SK-N-SH treated with all-trans-retinoic acid at 6 μM for 48 hours (cell line): Measurements from ENCODE around the gene PRL.

Source experiments
- ATAC-seq: fragments of 200-7000 bp; cut with Tn5 transposase; 3 replicates; pipeline ENCODE4 v1.9.1; 2020; ENCODE audit warnings: mild to moderate bottlenecking, moderate library complexity
- ARNTL ChIP-seq: fragments of 450-650 bp; formaldehyde crosslinking; IDR thresholded peaks from 2 replicates; pipeline ENCODE4 v1.5.0; 2020; ENCODE audit warnings: low read depth, mild to moderate bottlenecking, moderate library complexity, borderline replicate concordance
- BACH2 ChIP-seq: fragments of 250-450 bp; sonication (Bioruptor Pico); IDR thresholded peaks from 2 replicates; pipeline ENCODE4 v1.9.0; 2021; ENCODE audit warnings: mild to moderate bottlenecking, borderline replicate concordance
- ISL1 ChIP-seq: fragments of 250-450 bp; sonication (Bioruptor Pico); IDR thresholded peaks from 2 replicates; pipeline ENCODE4 v2.1.2; 2022; ENCODE audit warnings: mild to moderate bottlenecking, moderate library complexity
- PATZ1 ChIP-seq: fragments of 250-450 bp; sonication (Bioruptor Pico); IDR thresholded peaks from 2 replicates; pipeline ENCODE4 v1.8.0; 2020; ENCODE audit warnings: mild to moderate bottlenecking, moderate library complexity, borderline replicate concordance
- PPARA ChIP-seq: fragments of 250-450 bp; sonication (Bioruptor Pico); IDR thresholded peaks from 2 replicates; pipeline ENCODE4 v1.5.0; 2020; ENCODE audit warnings: mild to moderate bottlenecking, borderline replicate concordance
- SNAI2 ChIP-seq: fragments of 250-450 bp; sonication (Bioruptor Pico); IDR thresholded peaks from 2 replicates; pipeline ENCODE4 v1.5.0; 2020; ENCODE audit warnings: mild to moderate bottlenecking, moderate library complexity
- TCF4 ChIP-seq: fragments of 250-450 bp; sonication (Bioruptor Pico); IDR thresholded peaks from 2 replicates; pipeline ENCODE4 v1.8.0; 2021; ENCODE audit warnings: mild to moderate bottlenecking, moderate library complexity, borderline replicate concordance
- TOX ChIP-seq: fragments of 250-450 bp; sonication (Bioruptor Pico); IDR thresholded peaks from 2 replicates; pipeline ENCODE4 v1.8.0; 2021; ENCODE audit warnings: mild to moderate bottlenecking, moderate library complexity, borderline replicate concordance
- TSHZ2 ChIP-seq: fragments of 250-450 bp; sonication (Bioruptor Pico); IDR thresholded peaks from 2 replicates; pipeline ENCODE4 v1.5.0; 2020; ENCODE audit warnings: mild to moderate bottlenecking, moderate library complexity
- ZC3H10 ChIP-seq: fragments of 250-450 bp; sonication (Bioruptor Pico); IDR thresholded peaks from 2 replicates; pipeline ENCODE4 v1.5.1; 2021; ENCODE audit warnings: mild to moderate bottlenecking, moderate library complexity
- ZFP3 ChIP-seq: fragments of 250-450 bp; sonication (Bioruptor Pico); IDR thresholded peaks from 2 replicates; pipeline ENCODE4 v1.5.0; 2020; ENCODE audit warnings: mild to moderate bottlenecking, moderate library complexity
- ZFP30 ChIP-seq: fragments of 450-650 bp; formaldehyde crosslinking; IDR thresholded peaks from 2 replicates; pipeline ENCODE4 v1.5.0; 2022; ENCODE audit warnings: mild to moderate bottlenecking, moderate library complexity
- ZNF565 ChIP-seq: fragments of 450-650 bp; formaldehyde crosslinking; conservative IDR thresholded peaks from 2 replicates; pipeline ENCODE4 v1.5.0; 2020; ENCODE audit warnings: low read depth, mild to moderate bottlenecking, moderate library complexity
- ZNF70 ChIP-seq: fragments of 450-650 bp; formaldehyde crosslinking; IDR thresholded peaks from 2 replicates; pipeline ENCODE4 v1.5.0; 2020; ENCODE audit warnings: mild to moderate bottlenecking, moderate library complexity
- ZNF8 ChIP-seq: fragments of 450-650 bp; formaldehyde crosslinking; IDR thresholded peaks from 2 replicates; pipeline ENCODE4 v1.5.0; 2020; ENCODE audit warnings: mild to moderate bottlenecking, moderate library complexity
- TF ChIP-seq, protein P1 (sequence below): fragments of 250-450 bp; sonication (Bioruptor Pico); IDR thresholded peaks from 2 replicates; pipeline ENCODE4 v1.8.0; 2021; ENCODE audit warnings: low read depth, mild to moderate bottlenecking, moderate library complexity, borderline replicate concordance
- TF ChIP-seq, protein P2 (sequence below): fragments of 250-450 bp; sonication (Bioruptor Pico); IDR thresholded peaks from 2 replicates; pipeline ENCODE4 v1.5.1; 2020; ENCODE audit warnings: low read depth, mild to moderate bottlenecking, moderate library complexity

Gene PRL

GRCh38 chr6:22250486-22250885, 46.4 kb downstream of the PRL start:
- ATAC-seq = no peak
- no peak for TF ChIP-seq ISL1 (CRISPR knock-in tag)
- no peak for TF ChIP-seq TOX (CRISPR knock-in tag)
- TF ChIP-seq ZFP3 (CRISPR knock-in tag) = no peak
- TF ChIP-seq BACH2 (CRISPR knock-in tag) = no peak
- TF ChIP-seq ZNF565 (CRISPR knock-in tag) = no peak
- TF ChIP-seq ARNTL = no peak
- no peak for TF ChIP-seq PPARA (CRISPR knock-in tag)
- TF ChIP-seq ZNF70 (CRISPR knock-in tag) = no peak
- TF ChIP-seq TCF4 (CRISPR knock-in tag) = no peak
- TF ChIP-seq, protein P1, sequence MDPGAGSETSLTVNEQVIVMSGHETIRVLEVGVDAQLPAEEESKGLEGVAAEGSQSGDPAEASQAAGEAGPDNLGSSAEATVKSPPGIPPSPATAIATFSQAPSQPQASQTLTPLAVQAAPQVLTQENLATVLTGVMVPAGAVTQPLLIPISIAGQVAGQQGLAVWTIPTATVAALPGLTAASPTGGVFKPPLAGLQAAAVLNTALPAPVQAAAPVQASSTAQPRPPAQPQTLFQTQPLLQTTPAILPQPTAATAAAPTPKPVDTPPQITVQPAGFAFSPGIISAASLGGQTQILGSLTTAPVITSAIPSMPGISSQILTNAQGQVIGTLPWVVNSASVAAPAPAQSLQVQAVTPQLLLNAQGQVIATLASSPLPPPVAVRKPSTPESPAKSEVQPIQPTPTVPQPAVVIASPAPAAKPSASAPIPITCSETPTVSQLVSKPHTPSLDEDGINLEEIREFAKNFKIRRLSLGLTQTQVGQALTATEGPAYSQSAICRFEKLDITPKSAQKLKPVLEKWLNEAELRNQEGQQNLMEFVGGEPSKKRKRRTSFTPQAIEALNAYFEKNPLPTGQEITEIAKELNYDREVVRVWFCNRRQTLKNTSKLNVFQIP (CRISPR knock-in tag) = no peak

- ATAC-seq = no peak
- no peak for TF ChIP-seq SNAI2 (CRISPR knock-in tag)
These were observed 47.0 kb downstream of the PRL start for GRCh38 chr6:22249711-22250350.

- TF ChIP-seq ZNF8 (CRISPR knock-in tag) (no peak), ISL1 (CRISPR knock-in tag) (peak; percentile 52; the same call in 1 of the 2 replicates)
- TF ChIP-seq, all 23 proteins: peak for 1
- no peak for ATAC-seq
These were observed 48.1 kb downstream of the PRL start for GRCh38 chr6:22248513-22249308.

- no peak for ATAC-seq
- TF ChIP-seq, protein P2, sequence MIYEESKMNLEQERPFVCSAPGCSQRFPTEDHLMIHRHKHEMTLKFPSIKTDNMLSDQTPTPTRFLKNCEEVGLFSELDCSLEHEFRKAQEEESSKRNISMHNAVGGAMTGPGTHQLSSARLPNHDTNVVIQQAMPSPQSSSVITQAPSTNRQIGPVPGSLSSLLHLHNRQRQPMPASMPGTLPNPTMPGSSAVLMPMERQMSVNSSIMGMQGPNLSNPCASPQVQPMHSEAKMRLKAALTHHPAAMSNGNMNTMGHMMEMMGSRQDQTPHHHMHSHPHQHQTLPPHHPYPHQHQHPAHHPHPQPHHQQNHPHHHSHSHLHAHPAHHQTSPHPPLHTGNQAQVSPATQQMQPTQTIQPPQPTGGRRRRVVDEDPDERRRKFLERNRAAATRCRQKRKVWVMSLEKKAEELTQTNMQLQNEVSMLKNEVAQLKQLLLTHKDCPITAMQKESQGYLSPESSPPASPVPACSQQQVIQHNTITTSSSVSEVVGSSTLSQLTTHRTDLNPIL (CRISPR knock-in tag) = no peak
- TF ChIP-seq TSHZ2 (CRISPR knock-in tag) = no peak
- no peak for TF ChIP-seq TOX (CRISPR knock-in tag)
- TF ChIP-seq ZC3H10 (CRISPR knock-in tag) = no peak
These were observed 48.8 kb downstream of the PRL start for GRCh38 chr6:22247916-22248482.

GRCh38 chr6:22240025-22240424, 56.8 kb downstream of the PRL start:
- ATAC-seq = no peak
- TF ChIP-seq ZNF565 (CRISPR knock-in tag) (no peak), ISL1 (CRISPR knock-in tag) (no peak), PPARA (CRISPR knock-in tag) (no peak), PATZ1 (CRISPR knock-in tag) (no peak), SNAI2 (CRISPR knock-in tag) (no peak), ZFP3 (CRISPR knock-in tag) (no peak), ZFP30 (CRISPR knock-in tag) (no peak)
